Measurements from ENCODE around the gene ASGR1.

DNA sequence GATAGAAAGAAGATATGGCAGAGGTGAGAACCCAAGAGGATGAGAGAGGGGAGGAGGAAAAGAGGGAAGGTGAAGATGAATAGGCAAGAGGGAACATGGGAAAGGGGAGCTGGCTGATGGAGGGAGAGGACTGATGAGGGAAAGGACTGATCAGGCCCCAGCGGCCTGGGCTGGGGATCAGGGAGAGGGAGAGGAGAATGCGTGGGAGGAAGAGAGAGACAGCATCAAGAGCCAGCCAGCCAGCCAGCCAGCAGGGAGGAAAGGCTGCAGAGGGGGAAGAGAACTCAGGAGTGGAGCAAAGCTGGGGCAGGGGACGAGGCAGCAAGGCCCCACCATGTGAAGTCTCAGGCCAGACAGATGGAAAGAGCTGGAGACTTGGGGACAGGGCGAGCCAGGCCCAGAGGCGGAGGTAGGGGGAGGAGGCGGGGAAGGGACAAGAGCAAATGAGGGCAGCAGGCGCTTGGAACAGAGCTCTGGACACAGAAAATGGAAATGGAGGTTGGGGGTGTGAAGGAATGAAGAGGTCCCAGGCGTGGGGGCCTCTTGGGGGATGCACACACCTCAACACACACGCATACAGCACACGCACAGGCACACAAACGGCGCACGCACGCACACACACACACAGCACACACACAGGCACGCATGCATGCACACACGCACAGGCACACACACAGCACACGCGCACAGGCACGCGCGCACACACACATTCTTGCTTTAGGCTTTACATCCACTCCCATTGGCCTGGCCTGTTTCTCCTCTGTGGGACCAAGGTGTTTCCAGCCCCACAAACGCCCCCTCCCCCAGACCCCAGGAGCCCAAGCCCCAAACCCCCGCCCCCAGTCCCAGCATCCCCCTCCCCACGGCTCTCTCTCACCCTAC, 28.2 kb upstream of the ASGR1 start:
- TF ChIP-seq, protein P1, sequence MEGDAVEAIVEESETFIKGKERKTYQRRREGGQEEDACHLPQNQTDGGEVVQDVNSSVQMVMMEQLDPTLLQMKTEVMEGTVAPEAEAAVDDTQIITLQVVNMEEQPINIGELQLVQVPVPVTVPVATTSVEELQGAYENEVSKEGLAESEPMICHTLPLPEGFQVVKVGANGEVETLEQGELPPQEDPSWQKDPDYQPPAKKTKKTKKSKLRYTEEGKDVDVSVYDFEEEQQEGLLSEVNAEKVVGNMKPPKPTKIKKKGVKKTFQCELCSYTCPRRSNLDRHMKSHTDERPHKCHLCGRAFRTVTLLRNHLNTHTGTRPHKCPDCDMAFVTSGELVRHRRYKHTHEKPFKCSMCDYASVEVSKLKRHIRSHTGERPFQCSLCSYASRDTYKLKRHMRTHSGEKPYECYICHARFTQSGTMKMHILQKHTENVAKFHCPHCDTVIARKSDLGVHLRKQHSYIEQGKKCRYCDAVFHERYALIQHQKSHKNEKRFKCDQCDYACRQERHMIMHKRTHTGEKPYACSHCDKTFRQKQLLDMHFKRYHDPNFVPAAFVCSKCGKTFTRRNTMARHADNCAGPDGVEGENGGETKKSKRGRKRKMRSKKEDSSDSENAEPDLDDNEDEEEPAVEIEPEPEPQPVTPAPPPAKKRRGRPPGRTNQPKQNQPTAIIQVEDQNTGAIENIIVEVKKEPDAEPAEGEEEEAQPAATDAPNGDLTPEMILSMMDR (conservative IDR thresholded peaks at IDR 0.05; ENCODE audit: low read depth, low read length): no peak
- TF ChIP-seq NFE2L2 (IDR thresholded peaks at IDR 0.05; ENCODE audit: low read depth, low read length): no peak
- no peak for TF ChIP-seq RFX5 (IDR thresholded peaks at IDR 0.05; ENCODE audit: low read depth, low read length)
- no peak for TF ChIP-seq RCOR1 (IDR thresholded peaks at IDR 0.05; ENCODE audit: insufficient replicate concordance, low read length)
- no peak for TF ChIP-seq POLR2A (IDR thresholded peaks at IDR 0.05; ENCODE audit: low read depth, low read length)
- TF ChIP-seq, protein P2, sequence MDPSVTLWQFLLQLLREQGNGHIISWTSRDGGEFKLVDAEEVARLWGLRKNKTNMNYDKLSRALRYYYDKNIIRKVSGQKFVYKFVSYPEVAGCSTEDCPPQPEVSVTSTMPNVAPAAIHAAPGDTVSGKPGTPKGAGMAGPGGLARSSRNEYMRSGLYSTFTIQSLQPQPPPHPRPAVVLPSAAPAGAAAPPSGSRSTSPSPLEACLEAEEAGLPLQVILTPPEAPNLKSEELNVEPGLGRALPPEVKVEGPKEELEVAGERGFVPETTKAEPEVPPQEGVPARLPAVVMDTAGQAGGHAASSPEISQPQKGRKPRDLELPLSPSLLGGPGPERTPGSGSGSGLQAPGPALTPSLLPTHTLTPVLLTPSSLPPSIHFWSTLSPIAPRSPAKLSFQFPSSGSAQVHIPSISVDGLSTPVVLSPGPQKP (IDR thresholded peaks at IDR 0.05; ENCODE audit: borderline replicate concordance, low read depth, low read length): no peak
- no peak for TF ChIP-seq CEBPB (IDR thresholded peaks at IDR 0.05; ENCODE audit: low read depth, low read length)
- TF ChIP-seq FOS (IDR thresholded peaks at IDR 0.05; ENCODE audit: low read depth, low read length): no peak
- no peak for TF ChIP-seq SMC3 (IDR thresholded peaks at IDR 0.05; ENCODE audit: low read depth, low read length)
